NCI-H82 treated with DMSO at 0.1 percent for 48 hours (cell line): Measurements from ENCODE around the gene TMEM59.

ENCODE experiments used
- DNase-seq: peaks from one replicate; lab custom pipeline; 2025; ENCODE audit not compliant: unreplicated experiment; lab: John Stamatoyannopoulos, UW

Gene TMEM59

GRCh38 chr1:53986458-53986857 is 66.5 kb downstream of the TMEM59 start:
- no peak for DNase-seq

- DNase-seq, result no peak
These were observed 68.3 kb downstream of the TMEM59 start for GRCh38 chr1:53984726-53985125.

GRCh38 chr1:53982763-53983104 is 70.3 kb downstream of the TMEM59 start:
- no peak for DNase-seq

GRCh38 chr1:53982034-53982762 is 70.8 kb downstream of the TMEM59 start:
- no peak for DNase-seq

GRCh38 chr1:53981220-53981619 is 71.8 kb downstream of the TMEM59 start:
- no peak for DNase-seq

GRCh38 chr1:53979712-53980450 is 73.1 kb downstream of the TMEM59 start:
- DNase-seq, result no peak
